Left ventricle myocardium inferior (tissue), 1 donor: ENCODE results near the gene SETDB2. TPM values are rescaled to one million over a fixed set of nuclear protein-coding genes. Genes with fewer than 3 reads are reported as not detected.

ENCODE experiments used
- DNase-seq: peaks from one replicate; pipeline ENCODE4 v3.0.0-alpha.2; 2020
- H3K27ac ChIP-seq: fragments of 200-600 bp; replicated peaks from 2 replicates; pipeline ENCODE4 v1.8.0; 2021
- H3K27me3 ChIP-seq: fragments of 200-600 bp; 2 replicates; pipeline ENCODE4 v1.8.0; 2021; ENCODE audit warnings: low read depth
- H3K36me3 ChIP-seq: fragments of 200-600 bp; 2 replicates; pipeline ENCODE4 v1.8.0; 2021
- H3K4me1 ChIP-seq: fragments of 200-600 bp; 2 replicates; pipeline ENCODE4 v1.8.0; 2021
- H3K4me3 ChIP-seq: fragments of 200-600 bp; 2 replicates; pipeline ENCODE4 v1.8.0; 2021; ENCODE audit warnings: mild to moderate bottlenecking, moderate library complexity
- H3K9me3 ChIP-seq: fragments of 200-600 bp; replicated peaks from 2 replicates; pipeline ENCODE4 v1.8.0; 2021
- CTCF ChIP-seq: fragments of 200-600 bp; IDR thresholded peaks from 2 replicates; pipeline ENCODE4 v1.8.0; 2021; ENCODE audit warnings: antibody characterized with exemption, mild to moderate bottlenecking, borderline replicate concordance
- intact Hi-C: fragments of 100-400 bp; cut with micrococcal nuclease; formaldehyde crosslinking; loops from one replicate; pipeline ENCODE4 v1.11.0; 2022
- total RNA-seq: library from RNA; stranded (reverse); fragmentation: NEBNext Ultra II Directional; extraction: Animal tissue kit (Norgen Biotek cat#: 25700); gene quantifications from one replicate; pipeline ENCODE4 v1.2.1, GENCODE V29; 2021
- donor health status: DM: no; HTN: yes; CAD: no; lungs with severe emphysema.

The SETDB2 gene
- total RNA-seq, 1 donor from 2014 or later: 17.8 TPM

DNA sequence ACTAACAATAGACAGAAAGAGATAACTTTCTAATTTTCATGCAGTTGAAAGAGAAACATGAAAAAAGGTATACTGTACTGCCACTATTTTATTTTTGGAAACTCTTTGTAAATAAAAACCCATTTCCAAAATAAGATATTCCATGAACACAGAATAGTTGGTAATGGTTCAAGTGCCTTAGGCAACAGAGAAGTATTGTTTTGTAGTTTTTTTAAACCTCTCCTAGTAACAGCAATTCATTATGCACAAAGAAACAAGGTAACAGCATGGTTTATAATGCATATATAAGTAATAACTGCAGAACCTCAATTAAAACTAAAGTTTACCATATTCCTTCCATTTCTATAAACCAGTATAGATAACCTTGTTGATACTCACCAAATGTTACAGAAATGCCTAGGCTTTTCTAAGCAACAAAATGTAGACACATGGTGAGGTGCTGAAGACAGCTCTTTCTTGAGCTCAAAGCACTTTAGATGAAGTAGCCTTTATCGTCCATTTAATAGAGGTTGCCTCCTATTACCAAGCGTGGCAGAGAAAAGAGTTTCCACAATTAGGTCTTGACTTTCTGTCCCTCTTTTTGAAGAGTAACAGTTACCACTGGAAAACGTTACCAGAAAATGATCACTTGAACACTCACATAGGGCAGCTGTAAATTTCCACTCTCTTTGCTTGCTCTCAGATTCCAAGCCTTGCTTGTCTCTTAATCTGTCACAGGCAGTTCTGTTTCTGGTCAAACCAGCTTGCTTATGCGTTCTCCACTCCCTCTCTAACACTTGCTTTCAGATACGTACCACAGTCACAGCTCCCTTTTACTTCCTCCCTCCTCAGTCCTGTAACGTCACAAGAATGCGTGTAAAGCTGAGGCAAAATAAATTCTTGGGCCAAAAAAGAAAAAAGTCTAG lies 43.1 kb upstream of the SETDB2 start:
- DNase-seq: no peak
- H3K4me1 ChIP-seq: peaks cover 9% of the 10 kb centered on the region
- intact Hi-C loops: no loop called here

DNA sequence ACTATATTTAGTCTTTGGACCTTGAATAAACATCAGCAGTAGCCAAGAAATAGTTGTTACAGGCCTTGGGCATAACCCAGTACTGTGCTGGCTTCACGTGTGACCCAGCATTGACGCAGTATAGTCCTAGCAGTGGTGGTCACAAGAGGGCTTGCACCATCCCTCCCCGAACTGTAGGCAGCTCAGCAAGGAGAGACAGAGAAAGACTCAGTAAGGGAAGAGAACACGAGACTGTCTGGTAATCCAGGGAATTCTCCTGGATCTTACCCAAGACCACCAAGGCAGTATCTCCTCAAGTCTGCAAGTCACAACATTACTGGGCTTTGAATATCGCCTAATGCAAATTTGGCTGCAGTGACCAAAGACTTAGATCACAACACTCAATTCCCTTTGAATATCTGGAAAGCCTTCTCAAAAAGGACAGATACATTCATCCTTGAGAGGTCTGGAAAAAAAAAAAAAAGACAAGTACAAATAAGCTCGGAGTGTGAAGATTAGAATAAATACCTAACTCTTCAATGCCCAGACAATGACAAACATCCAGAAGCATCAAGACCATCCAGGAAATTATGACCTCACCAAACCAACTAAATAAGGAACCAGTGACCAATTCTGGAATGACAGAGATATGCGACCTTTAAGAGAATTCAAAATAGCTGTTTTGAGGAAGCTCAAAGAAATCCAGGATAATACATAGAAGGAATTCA lies 39.9 kb upstream of the SETDB2 start:
- Histone ChIP-seq H3K36me3 (peaks cover 16% of the 10 kb centered on the region), H3K9me3 (peaks cover 25% of the 10 kb centered on the region), H3K4me1 (peaks cover 9% of the 10 kb centered on the region), H3K27me3 (no peaks in the 10 kb centered on the region), H3K4me3 (no peak overlapping the region), H3K27ac (no peak overlapping the region)
- TF ChIP-seq CTCF: no peak
- intact Hi-C loops: no loop called here
- no peak for DNase-seq

More for the DNA sequence above, 43.1 kb upstream of the SETDB2 start:
- Histone ChIP-seq H3K27ac (peak overlapping the region; percentile 84), H3K9me3 (peaks cover 25% of the 10 kb centered on the region), H3K36me3 (peaks cover 16% of the 10 kb centered on the region), H3K4me3 (peak overlapping the region; percentile 59), H3K27me3 (no peaks in the 10 kb centered on the region)
- TF ChIP-seq CTCF: no peak

GRCh38 chr13:49404703-49405020 lies 39.4 kb upstream of the SETDB2 start:
- H3K36me3 ChIP-seq: peaks cover 16% of the 10 kb centered on the region
- no peak overlapping the region for H3K4me3 ChIP-seq
- TF ChIP-seq CTCF: no peak
- no peak overlapping the region for H3K27ac ChIP-seq
- no peak for DNase-seq
- H3K9me3 ChIP-seq: peaks cover 25% of the 10 kb centered on the region
- intact Hi-C loops: no loop called here
- H3K4me1 ChIP-seq: peaks cover 7% of the 10 kb centered on the region
- H3K27me3 ChIP-seq: no peaks in the 10 kb centered on the region

- Histone ChIP-seq H3K27me3 (no peaks in the 10 kb centered on the region), H3K4me1 (peaks cover 5% of the 10 kb centered on the region), H3K27ac (no peak overlapping the region), H3K4me3 (no peak overlapping the region), H3K36me3 (peaks cover 16% of the 10 kb centered on the region), H3K9me3 (peaks cover 25% of the 10 kb centered on the region)
- no peak for DNase-seq
- TF ChIP-seq CTCF: no peak
- intact Hi-C loops: no loop called here
These were observed 37.0 kb upstream of the SETDB2 start for GRCh38 chr13:49407068-49407467.

DNA sequence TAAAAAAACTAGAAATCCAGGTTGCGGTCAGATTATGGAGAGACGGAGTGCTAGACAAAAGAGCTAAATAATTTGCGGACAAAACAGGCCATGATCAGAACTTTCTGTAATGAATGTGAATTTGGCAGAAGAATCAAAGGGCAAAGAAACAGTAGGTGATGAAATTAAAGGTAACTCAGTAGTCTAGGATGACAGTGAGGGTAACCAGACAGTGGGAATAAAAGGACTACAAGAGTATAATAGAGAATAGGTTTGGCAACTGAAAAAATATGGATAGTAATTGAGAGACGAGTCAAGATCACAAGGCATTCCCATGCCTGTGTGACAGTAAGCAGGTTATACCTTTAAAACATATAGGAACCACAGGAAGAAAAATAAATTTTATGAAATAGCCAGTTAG lies 36.1 kb upstream of the SETDB2 start:
- Histone ChIP-seq H3K4me1 (peaks cover 5% of the 10 kb centered on the region), H3K9me3 (peaks cover 25% of the 10 kb centered on the region), H3K27ac (no peak overlapping the region), H3K36me3 (peaks cover 16% of the 10 kb centered on the region), H3K27me3 (no peaks in the 10 kb centered on the region), H3K4me3 (no peak overlapping the region)
- no peak for TF ChIP-seq CTCF
- DNase-seq: no peak
- intact Hi-C loops: no loop called here
